ENCODE measurements around the gene CASP9.

DNA sequence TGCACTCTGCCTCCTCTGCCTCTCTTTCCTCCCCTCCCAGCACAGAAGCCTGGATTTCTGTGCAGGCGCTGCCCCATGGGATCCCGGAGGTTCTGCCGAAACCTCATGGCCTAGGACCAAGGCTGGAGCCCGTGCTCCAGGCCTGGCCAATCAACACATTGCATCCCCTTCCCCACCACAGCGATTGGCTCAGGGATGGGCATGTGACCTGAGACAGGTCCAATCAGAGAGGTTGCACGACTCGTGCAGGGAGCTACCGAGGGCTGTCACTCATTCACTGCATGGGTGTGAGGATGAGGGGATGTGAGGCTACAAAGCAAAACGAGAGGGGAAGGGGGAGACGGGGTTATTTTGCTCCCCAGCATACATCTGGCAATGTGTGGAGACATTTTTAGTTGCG lies 51.4 kb downstream of the CASP9 start:
- TF ChIP-seq, protein P1, sequence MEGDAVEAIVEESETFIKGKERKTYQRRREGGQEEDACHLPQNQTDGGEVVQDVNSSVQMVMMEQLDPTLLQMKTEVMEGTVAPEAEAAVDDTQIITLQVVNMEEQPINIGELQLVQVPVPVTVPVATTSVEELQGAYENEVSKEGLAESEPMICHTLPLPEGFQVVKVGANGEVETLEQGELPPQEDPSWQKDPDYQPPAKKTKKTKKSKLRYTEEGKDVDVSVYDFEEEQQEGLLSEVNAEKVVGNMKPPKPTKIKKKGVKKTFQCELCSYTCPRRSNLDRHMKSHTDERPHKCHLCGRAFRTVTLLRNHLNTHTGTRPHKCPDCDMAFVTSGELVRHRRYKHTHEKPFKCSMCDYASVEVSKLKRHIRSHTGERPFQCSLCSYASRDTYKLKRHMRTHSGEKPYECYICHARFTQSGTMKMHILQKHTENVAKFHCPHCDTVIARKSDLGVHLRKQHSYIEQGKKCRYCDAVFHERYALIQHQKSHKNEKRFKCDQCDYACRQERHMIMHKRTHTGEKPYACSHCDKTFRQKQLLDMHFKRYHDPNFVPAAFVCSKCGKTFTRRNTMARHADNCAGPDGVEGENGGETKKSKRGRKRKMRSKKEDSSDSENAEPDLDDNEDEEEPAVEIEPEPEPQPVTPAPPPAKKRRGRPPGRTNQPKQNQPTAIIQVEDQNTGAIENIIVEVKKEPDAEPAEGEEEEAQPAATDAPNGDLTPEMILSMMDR (tag by site-specific recombination; IDR thresholded peaks at IDR 0.05): no peak
- TF ChIP-seq YY1 (tag by site-specific recombination; IDR thresholded peaks at IDR 0.05) (no peak), ZNF529 (tag by site-specific recombination; IDR thresholded peaks at IDR 0.05; ENCODE audit: insufficient replicate concordance) (no peak), KLF16 (tag by site-specific recombination; IDR thresholded peaks at IDR 0.05) (no peak)
